Panc1 (cell line): ENCODE measurements around the gene ACOX3.

Experiments used
- TF ChIP-seq, protein P1 (sequence below): fragments of 450-650 bp; IDR thresholded peaks from 2 replicates; pipeline ENCODE4 v1.5.1; 2017; ENCODE audit warnings: mild to moderate bottlenecking
- TF ChIP-seq, protein P2 (sequence below), 2 experiments: IDR thresholded peaks; 2 replicates each; pipeline ENCODE4 v1.6.1; 2011 to 2012; ENCODE audit warnings: low read depth in 2 of 2, control low read depth in 1 of 2, low read length in 1 of 2, mild to moderate bottlenecking in 1 of 2, moderate library complexity in 1 of 2; ENCODE audit not compliant: insufficient read depth in 1 of 2

- TF ChIP-seq, protein P1, sequence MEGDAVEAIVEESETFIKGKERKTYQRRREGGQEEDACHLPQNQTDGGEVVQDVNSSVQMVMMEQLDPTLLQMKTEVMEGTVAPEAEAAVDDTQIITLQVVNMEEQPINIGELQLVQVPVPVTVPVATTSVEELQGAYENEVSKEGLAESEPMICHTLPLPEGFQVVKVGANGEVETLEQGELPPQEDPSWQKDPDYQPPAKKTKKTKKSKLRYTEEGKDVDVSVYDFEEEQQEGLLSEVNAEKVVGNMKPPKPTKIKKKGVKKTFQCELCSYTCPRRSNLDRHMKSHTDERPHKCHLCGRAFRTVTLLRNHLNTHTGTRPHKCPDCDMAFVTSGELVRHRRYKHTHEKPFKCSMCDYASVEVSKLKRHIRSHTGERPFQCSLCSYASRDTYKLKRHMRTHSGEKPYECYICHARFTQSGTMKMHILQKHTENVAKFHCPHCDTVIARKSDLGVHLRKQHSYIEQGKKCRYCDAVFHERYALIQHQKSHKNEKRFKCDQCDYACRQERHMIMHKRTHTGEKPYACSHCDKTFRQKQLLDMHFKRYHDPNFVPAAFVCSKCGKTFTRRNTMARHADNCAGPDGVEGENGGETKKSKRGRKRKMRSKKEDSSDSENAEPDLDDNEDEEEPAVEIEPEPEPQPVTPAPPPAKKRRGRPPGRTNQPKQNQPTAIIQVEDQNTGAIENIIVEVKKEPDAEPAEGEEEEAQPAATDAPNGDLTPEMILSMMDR = no peak
- TF ChIP-seq, protein P2, sequence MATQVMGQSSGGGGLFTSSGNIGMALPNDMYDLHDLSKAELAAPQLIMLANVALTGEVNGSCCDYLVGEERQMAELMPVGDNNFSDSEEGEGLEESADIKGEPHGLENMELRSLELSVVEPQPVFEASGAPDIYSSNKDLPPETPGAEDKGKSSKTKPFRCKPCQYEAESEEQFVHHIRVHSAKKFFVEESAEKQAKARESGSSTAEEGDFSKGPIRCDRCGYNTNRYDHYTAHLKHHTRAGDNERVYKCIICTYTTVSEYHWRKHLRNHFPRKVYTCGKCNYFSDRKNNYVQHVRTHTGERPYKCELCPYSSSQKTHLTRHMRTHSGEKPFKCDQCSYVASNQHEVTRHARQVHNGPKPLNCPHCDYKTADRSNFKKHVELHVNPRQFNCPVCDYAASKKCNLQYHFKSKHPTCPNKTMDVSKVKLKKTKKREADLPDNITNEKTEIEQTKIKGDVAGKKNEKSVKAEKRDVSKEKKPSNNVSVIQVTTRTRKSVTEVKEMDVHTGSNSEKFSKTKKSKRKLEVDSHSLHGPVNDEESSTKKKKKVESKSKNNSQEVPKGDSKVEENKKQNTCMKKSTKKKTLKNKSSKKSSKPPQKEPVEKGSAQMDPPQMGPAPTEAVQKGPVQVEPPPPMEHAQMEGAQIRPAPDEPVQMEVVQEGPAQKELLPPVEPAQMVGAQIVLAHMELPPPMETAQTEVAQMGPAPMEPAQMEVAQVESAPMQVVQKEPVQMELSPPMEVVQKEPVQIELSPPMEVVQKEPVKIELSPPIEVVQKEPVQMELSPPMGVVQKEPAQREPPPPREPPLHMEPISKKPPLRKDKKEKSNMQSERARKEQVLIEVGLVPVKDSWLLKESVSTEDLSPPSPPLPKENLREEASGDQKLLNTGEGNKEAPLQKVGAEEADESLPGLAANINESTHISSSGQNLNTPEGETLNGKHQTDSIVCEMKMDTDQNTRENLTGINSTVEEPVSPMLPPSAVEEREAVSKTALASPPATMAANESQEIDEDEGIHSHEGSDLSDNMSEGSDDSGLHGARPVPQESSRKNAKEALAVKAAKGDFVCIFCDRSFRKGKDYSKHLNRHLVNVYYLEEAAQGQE (IDR thresholded peaks at IDR 0.05; ENCODE audit: insufficient read depth in 1 of 2, low read depth in 2 of 2, low read length in 1 of 2) = no peak
Measured at GRCh38 chr4:8371596-8371995, 68.9 kb downstream of the ACOX3 start.
